KOPT-K1 (cell line): ENCODE measurements around the gene VLDLR.

Experiments used
- H3K27ac ChIP-seq: fragments of 200-600 bp; sonication (generic); 2 replicates; pipeline ENCODE4 v1.5.1; 2016; ENCODE audit warnings: antibody characterized with exemption, mild to moderate bottlenecking, low read depth, low read length; ENCODE audit not compliant: poor library complexity, severe bottlenecking
- H3K36me3 ChIP-seq: fragments of 200-600 bp; sonication (generic); 2 replicates; pipeline ENCODE4 v1.5.1; 2017; ENCODE audit warnings: antibody characterized with exemption, mild to moderate bottlenecking, low read length, moderate library complexity; ENCODE audit not compliant: insufficient read depth
- H3K9me3 ChIP-seq: fragments of 200-600 bp; sonication (generic); 2 replicates; pipeline ENCODE4 v1.5.1; 2017; ENCODE audit warnings: antibody characterized with exemption, low read length, mild to moderate bottlenecking; ENCODE audit not compliant: insufficient read depth, poor library complexity, severe bottlenecking

Gene VLDLR

GRCh38 chr9:2634153-2634552 lies 12.6 kb downstream of the VLDLR start:
- Histone ChIP-seq H3K27ac (no peak overlapping the region), H3K36me3 (no peaks in the 10 kb centered on the region), H3K9me3 (no peaks in the 10 kb centered on the region)

GRCh38 chr9:2634818-2635217 lies 13.2 kb downstream of the VLDLR start:
- Histone ChIP-seq H3K36me3 (no peaks in the 10 kb centered on the region), H3K9me3 (no peaks in the 10 kb centered on the region), H3K27ac (no peak overlapping the region)

GRCh38 chr9:2635922-2636321 lies 14.3 kb downstream of the VLDLR start:
- Histone ChIP-seq H3K36me3 (peaks cover 3% of the 10 kb centered on the region; the same call in 1 of the 2 replicates), H3K27ac (no peak overlapping the region), H3K9me3 (no peaks in the 10 kb centered on the region)

- Histone ChIP-seq H3K27ac (no peak overlapping the region), H3K36me3 (peaks cover 9% of the 10 kb centered on the region; the same call in 1 of the 2 replicates)
These were observed 15.8 kb downstream of the VLDLR start for GRCh38 chr9:2637390-2637789.

GRCh38 chr9:2638871-2639673 lies 17.5 kb downstream of the VLDLR start:
- Histone ChIP-seq H3K36me3 (peaks cover 18% of the 10 kb centered on the region; the same call in 1 of the 2 replicates), H3K27ac (no peak overlapping the region)

More at GRCh38 chr9:2637390-2637789, 15.8 kb downstream of the VLDLR start:
- H3K9me3 ChIP-seq, result no peaks in the 10 kb centered on the region

GRCh38 chr9:2639786-2640185 lies 18.2 kb downstream of the VLDLR start:
- H3K27ac ChIP-seq, result no peak overlapping the region
- peaks cover 21% of the 10 kb centered on the region; the same call in 1 of the 2 replicates for H3K36me3 ChIP-seq
- H3K9me3 ChIP-seq, result no peaks in the 10 kb centered on the region

More at GRCh38 chr9:2638871-2639673, 17.5 kb downstream of the VLDLR start:
- H3K9me3 ChIP-seq, result no peaks in the 10 kb centered on the region

- Histone ChIP-seq H3K36me3 (peaks cover 28% of the 10 kb centered on the region; the same call in 1 of the 2 replicates), H3K9me3 (no peaks in the 10 kb centered on the region), H3K27ac (no peak overlapping the region)
These were observed 19.0 kb downstream of the VLDLR start for GRCh38 chr9:2640570-2640969.

GRCh38 chr9:2641033-2641432 lies 19.4 kb downstream of the VLDLR start:
- Histone ChIP-seq H3K36me3 (peaks cover 28% of the 10 kb centered on the region; the same call in 1 of the 2 replicates), H3K27ac (no peak overlapping the region), H3K9me3 (no peaks in the 10 kb centered on the region)

- Histone ChIP-seq H3K36me3 (peaks cover 34% of the 10 kb centered on the region; the same call in 1 of the 2 replicates), H3K9me3 (no peaks in the 10 kb centered on the region), H3K27ac (no peak overlapping the region)
These were observed 20.5 kb downstream of the VLDLR start for GRCh38 chr9:2642068-2642467.

GRCh38 chr9:2645569-2645968 lies 24.0 kb downstream of the VLDLR start:
- Histone ChIP-seq H3K9me3 (no peaks in the 10 kb centered on the region), H3K27ac (no peak overlapping the region), H3K36me3 (peaks cover 60% of the 10 kb centered on the region)

GRCh38 chr9:2655411-2655901 lies 33.9 kb downstream of the VLDLR start:
- no peaks in the 10 kb centered on the region for H3K9me3 ChIP-seq
- H3K36me3 ChIP-seq, result peaks cover 39% of the 10 kb centered on the region
- no peak overlapping the region for H3K27ac ChIP-seq

- no peaks in the 10 kb centered on the region for H3K9me3 ChIP-seq
- H3K27ac ChIP-seq, result no peak overlapping the region
- H3K36me3 ChIP-seq, result peaks cover 24% of the 10 kb centered on the region
These were observed 35.8 kb downstream of the VLDLR start for GRCh38 chr9:2657427-2657826.

GRCh38 chr9:2662496-2662895 lies 40.9 kb downstream of the VLDLR start:
- H3K36me3 ChIP-seq, result no peaks in the 10 kb centered on the region
- no peak overlapping the region for H3K27ac ChIP-seq
- H3K9me3 ChIP-seq, result no peaks in the 10 kb centered on the region

- no peaks in the 10 kb centered on the region for H3K9me3 ChIP-seq
- H3K36me3 ChIP-seq, result no peaks in the 10 kb centered on the region
- H3K27ac ChIP-seq, result no peak overlapping the region
These were observed 42.0 kb downstream of the VLDLR start for GRCh38 chr9:2663461-2664173.
